Activated CD4-positive, alpha-beta T cell treated with anti-CD3 and anti-CD28 coated beads for 48 hours (primary cell): ENCODE data around the gene PIP4K2A.
"Not testable (repeated sequence)": the region's sequence is repeated elsewhere in the genome, so short reads cannot be mapped to it uniquely, and the experiment has no call there.

Experiments
- DNase-seq: peaks from one replicate; pipeline ENCODE4 v3.0.0-alpha.2; 2020

PIP4K2A gene

DNA sequence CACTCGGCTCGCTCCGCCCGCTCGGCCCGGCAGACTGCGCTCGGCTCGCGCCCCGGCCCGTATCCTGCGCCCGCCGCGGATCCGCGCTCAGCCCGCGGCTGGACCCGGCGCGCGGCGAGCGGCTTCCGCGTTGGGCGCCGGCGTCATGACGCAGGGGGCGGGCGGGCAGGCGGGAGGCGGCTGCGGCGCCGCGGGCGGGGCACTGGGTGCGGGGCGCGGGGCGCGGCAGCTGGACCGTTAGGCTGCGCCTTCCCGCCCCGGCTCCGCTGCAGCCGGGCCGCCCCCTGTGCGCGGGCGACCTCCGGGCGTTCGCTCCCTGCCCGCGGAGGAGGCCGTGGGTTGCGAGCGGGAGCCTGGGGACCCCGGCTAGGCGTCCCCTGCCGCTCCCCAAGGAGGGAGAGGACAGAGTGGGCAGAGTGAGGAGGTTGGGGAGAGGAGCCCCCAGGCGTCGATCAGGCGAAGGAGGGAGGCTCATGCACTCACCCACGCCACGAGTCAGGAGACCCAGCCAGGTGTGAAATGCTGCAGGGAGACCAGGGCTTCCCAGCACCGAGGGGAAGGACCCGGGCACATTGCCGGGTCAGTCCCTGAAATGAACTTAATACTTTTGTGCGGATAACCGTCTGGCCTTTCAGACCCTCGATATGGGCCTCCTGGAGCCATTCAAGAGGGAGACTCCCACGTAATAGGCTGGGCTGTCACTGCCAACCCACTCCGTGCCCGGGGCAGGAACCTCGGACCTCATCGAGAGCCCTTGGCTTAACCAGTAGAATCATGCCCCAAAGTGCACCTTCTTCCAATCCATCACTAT is at the start of gene PIP4K2A:
Gene PIP4K2A (minus strand): TSS at position 100 of the 811 bp plus-strand sequence. CDS start 252 bp downstream, outside the sequence.
- peak; percentile 80 for DNase-seq

DNA sequence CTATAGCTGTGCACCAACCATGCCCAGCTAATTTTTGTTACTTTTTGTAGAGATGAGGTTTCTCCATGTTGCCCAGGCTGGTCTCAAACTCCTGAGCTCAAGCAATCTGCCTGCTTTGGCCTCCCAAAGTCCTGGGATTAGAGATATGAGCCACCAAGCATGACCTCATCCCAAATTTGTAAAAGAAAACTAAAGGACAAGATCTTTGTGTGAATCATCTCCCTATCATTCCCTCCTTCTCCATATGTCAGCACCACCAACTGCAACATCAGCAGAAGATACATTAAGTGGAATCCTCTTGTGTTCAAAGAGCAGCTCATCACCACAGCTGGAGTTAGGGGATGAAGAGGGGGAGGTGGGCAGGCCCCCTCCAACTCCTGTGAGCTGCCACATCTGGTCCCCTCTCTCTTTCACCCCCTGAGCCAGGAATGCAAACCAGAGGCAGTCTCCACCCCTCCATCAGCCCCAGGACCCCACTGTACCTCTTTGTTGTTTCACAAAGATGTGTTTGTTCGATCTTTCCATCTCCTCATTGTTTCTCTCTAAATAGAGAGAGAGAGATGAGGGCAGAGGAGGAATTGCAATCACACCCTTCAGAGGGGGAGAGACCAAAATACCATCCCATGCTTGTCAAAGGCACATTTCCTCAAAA is 47.3 kb upstream of the PIP4K2A start:
- no peak for DNase-seq

DNA sequence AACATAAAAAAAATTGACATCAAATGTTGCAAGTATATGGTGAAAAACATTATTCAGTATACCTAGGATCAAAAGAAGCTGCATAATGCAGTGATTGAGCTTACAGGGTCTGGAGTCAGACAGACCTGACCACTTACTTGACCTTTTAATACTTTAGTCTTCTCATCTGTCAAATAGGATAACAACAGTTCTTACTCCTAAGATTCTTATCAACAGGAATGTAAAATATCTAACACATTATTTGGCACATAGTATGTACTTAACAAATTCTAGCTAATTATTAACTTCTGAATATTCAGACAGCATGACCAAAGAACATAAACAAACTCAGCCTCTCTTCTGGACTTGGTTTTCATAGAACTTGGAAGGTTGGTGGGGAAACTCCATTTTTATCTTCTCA is 45.6 kb upstream of the PIP4K2A start:
- DNase-seq = no peak

DNA sequence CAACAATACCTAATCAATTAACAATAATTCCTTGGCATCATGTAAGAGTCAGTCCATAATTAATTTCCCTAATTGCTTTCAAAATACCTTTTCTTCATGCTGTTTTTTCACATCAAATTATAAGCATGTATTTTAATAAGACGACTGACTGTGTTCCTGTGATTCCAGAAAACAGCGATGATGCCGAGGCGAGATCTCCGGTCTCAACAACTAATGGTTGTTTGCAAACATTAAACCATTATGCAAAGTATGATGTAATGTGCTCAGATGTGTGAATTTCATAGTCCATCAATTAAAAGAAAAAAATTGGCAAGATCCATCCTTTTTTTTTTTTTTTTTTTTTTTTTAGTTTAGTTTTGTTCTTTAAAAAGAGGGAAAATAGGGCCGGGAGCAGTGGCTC is 44.5 kb upstream of the PIP4K2A start:
- DNase-seq = no peak

DNA sequence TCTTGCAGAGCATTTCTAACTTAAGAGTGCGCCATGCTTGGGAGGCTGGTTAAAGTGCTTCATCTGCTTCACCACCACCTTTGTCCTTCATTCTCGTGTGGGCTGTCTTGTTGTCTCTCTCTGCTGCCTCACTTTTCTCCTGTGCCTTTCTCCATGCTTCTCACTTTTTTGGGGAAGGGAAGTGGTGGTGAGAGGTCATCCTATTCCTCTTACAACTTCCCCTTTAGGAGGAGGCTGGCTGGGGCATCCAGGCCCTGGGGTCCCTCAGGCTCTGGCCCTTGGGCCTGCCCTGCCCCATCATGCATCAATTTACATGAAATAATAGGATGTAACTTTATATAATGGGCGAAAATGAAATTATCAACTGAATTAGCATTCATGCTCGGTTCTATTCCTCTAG is 39.9 kb upstream of the PIP4K2A start:
- no peak for DNase-seq

GRCh38 chr10:22753786-22754185 is 39.4 kb upstream of the PIP4K2A start:
- no peak for DNase-seq

DNA sequence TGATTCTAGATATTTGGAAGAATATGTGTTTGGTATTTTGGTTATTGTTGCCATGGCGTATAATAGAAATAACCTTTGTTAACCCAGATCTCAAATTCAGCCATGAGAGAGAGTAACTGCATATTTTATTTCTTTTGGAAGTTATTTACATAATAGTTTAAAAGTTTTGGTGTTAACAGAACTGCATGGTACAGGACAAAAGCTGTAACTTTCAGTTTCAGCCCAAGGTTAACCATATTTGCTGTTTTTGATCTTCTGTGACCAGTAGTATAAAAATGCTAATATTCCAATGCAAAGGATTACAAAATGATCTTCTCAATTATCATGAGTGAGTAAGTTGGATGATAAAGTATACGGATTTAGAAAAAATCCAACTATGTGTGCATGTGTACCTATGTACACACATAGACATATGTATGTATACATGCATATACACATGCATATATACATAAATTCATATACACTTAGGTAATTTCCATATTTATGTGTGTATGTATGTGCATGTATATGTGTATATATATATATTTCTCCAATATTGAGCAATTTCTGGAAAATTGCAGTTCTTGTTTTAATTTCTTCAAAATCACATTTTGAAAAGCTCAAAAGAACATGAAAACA is 38.0 kb upstream of the PIP4K2A start:
- no peak for DNase-seq

- DNase-seq = no peak
Measured at GRCh38 chr10:22750131-22750530, 35.8 kb upstream of the PIP4K2A start.

DNA sequence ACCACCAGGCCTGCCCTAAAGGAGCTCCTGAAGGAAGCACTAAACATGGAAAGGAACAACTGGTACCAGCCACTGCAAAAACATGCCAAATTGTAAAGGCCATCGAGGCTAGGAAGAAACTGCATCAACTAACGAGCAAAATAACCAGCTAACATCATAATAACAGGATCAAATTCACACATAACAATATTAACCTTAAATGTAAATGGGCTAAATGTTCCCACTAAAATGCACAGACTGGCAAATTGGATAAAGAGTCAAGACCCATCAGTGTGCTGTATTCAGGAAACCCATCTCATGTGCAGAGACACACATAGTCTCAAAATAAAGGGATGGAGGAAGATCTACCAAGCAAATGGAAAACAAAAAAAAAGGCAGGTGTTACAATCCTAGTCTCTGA is 30.5 kb upstream of the PIP4K2A start:
- not testable (repeated sequence) for DNase-seq

DNA sequence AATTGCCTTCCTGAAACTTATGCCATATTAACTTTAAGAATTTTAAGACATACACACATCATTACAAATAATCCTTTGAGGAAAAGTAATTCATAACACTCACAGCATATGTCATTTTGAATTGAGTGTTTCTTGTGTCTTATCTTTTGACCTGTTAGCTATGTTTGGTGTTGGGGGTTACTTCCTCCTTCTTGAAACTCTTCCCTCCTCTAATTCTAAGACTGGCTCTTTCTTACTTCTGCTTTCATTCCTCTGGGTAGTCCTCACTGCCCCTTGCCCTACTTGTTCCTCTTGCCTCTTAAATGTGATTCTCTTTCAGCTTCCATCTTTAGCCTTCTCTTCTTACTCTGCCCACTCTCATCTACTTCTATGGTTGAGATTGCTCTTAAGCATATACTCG is 28.3 kb upstream of the PIP4K2A start:
- no peak for DNase-seq

DNA sequence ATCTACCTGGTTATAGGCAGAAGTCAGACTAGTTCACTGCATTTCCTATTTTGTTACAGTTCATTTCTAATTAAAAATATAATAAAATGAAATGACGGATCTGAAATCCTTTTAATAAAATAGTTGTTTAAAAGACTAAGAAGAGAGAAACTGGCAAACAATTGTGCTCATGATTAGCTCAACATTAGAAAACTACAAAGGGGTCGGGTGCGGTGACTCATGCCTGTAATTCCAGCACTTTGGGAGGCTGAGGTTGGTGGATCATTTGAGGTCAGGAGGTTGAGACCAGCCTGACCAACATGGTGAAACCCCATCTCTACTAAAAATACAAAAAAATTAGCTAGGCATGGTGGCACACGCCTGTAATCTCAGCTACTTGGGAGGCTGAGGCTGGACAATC is 27.3 kb upstream of the PIP4K2A start:
- DNase-seq = not testable (repeated sequence)

DNA sequence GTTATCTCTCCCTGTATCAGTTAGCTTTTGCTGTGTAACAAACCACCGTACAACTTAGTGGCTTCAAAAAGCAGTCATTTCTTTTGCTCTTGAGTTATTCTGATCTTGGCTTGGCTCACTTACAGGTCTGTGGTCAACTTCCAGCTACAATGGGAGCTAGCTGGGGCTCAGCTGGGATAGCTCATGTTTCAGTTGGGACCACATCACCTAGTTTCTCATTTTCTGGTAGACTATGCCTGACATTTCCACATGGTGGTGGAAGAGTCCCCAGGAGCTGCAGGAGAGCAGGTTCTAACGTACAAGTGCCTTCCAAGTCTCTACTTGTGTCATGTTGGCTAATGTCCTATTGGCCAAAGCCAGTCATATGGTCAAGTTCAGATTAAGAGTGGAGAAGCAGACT is 25.8 kb upstream of the PIP4K2A start:
- DNase-seq = no peak

DNA sequence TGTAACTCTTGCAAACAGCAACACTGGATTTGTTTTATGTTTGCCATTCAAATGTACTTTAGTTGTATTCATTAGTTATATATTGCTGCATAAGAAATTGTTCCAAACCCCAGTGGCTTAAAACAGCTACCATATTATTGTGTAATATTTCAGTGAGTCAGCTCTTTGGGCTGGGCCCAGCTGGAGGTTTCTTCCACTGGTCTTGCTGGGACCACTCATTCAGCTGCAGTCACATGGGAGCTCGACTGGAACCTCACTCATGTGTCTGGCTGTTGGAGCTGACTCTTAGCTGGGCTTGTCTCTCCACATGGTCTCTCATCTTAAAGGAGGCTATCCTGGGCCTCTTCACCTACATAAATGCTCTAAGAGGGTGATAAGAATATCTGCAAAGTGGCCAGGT is 23.2 kb upstream of the PIP4K2A start:
- DNase-seq = no peak

GRCh38 chr10:22736134-22736533 is 21.8 kb upstream of the PIP4K2A start:
- no peak for DNase-seq

DNA sequence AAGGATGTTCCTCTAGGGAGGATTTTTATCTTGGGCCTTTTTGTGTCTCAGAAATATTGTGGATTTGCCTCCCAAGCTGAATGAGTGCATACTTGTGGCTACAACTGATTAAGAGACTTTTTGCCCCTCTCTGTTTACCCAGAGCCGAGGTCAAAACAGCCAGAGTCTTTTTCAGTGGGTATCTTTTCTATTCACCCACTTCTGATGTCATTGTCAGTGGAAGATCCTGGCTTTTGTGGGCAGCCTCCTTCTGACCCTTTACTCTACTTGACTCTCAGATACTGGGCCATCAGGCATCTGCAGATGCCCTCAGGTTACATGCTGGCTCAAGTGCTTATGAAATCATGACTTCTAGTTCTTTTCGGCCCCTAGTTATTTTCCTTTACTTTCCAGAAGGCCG is 19.6 kb upstream of the PIP4K2A start:
- DNase-seq = no peak

DNA sequence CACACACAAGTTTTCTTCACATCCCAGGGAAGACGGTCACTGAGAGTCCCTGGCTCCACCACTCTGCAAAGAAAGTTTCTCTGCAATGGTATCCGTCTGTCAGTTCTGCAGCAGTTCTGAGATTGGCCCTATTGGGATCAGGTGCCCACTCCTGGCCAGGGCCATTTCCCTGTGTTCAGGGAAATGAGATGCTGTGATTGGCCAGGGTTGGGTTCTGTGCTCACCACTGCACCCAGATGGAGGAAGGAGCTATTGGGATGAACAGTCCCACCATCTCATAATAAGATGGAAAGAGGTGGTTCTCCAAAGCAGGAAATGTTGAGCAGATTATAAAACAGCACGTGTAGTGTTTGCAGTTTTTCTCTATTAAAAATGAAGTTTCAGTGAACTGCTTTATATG is 13.3 kb upstream of the PIP4K2A start:
- DNase-seq = no peak

DNA sequence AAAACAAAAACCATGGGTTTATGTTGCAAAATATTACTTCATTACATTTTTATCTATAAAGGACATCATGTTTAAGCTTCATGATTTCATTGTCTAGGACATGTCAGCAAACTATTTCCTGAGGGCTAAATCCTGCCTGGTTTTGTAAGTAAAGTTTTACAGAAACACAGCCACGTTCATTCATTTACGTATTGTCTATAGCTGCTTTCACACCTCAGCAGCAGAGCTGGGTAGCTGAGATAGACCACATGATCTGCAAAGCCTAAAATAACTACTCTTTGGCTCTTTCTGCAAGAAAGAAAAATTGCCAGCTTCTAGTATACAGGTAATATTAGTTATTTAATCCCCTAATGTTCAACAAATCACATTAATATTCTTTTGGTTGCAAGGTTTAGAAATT is 12.7 kb upstream of the PIP4K2A start:
- DNase-seq = no peak

DNA sequence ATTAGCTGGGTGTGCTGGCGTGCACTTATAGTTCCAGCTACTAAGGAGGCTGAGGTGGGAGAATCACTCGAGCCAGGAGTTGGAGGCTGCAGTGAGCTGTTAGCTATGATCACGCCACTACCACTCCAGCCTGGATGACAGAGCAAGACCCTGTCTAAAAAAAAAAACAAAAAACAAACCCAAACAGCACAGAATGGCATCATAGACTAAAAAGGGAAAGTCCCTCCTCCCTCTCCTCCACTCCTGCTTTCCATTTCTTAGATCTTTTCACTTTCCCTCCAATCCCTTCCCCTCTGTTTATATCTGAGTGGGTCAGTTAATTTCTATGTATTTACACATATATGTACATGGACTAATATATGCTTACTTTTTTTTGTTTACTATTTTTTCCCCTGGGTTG is 10.4 kb upstream of the PIP4K2A start:
- no peak for DNase-seq

GRCh38 chr10:22723783-22724182 is 9.4 kb upstream of the PIP4K2A start:
- no peak for DNase-seq

- no peak for DNase-seq
Measured at GRCh38 chr10:22723343-22723779, 9.0 kb upstream of the PIP4K2A start.

GRCh38 chr10:22722626-22723169 is 8.3 kb upstream of the PIP4K2A start:
- no peak for DNase-seq

DNA sequence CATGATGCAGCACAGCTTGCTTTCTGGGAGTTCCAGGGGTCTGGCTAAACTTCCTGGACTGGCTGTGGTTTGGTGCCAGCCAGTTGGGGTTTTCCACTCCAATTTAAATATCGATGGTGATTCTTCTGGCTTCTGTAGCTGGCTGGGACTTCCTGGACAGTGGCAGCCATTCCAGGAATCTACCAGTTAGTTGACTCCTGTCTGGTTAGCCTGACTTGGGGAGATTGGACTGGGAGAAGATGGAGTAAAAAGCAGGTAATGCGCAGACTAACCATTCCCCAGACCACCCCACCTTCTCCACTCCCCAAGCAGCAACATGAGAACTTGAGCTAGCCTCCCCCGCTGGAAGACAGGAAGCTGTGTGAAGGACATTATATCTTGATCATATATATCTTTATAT is 6.3 kb upstream of the PIP4K2A start:
- no peak for DNase-seq

- DNase-seq = no peak
Measured at GRCh38 chr10:22719406-22720042, 5.1 kb upstream of the PIP4K2A start.
